K562 (cell line): ENCODE measurements around the gene TNRC6B. TPM values are rescaled to one million over a fixed set of nuclear protein-coding genes. Genes with fewer than 3 reads are reported as not detected.

Experiments used
- ATAC-seq: fragments of 200-7000 bp; cut with Tn5 transposase; 3 replicates; pipeline ENCODE4 v1.9.1; 2020; ENCODE audit warnings: moderate library complexity
- BruUV-seq: library from RNA; stranded (reverse); fragments of 400-500 nt; replicated peaks from 2 replicates; lab custom pipeline; 2021; lab: Mats Ljungman, UMichigan
- CTCF ChIA-PET: fragments of 300-600 bp; formaldehyde crosslinking; extraction: SDS; loops from one replicate; lab custom pipeline; 2021; ENCODE audit warnings: low intra/inter-chr PET ratio; lab: Yijun Ruan, JAX
- POLR2A ChIA-PET: fragments of 300-600, 350-650 bp; sonication (Branson Sonifier 250); formaldehyde crosslinking; extraction: SDS; loops from one replicate; lab custom pipeline; 2021; ENCODE audit warnings: antibody characterized with exemption, inconsistent platforms; lab: Yijun Ruan, JAX
- DNase-seq, 4 experiments: peaks; one replicate each; pipeline versions ENCODE4 v3.0.0 to v3.0.0-alpha.2; 2011 to 2018; ENCODE audit warnings: low spot score in 3 of 4, mixed read lengths in 3 of 4; ENCODE audit errors: extremely low read depth in 1 of 4
- FAIRE-seq: peaks from 2 replicates; lab custom pipeline; 2011; peaks lifted over from hg19 to GRCh38; lab: Jason Lieb, UNC
- H2AFZ ChIP-seq: 2 replicates; pipeline ENCODE4 v1.6.0; 2011; ENCODE audit warnings: low read depth, low read length, control low read depth, inconsistent platforms
- H3K27ac ChIP-seq: fragments of 200-600 bp; 3 replicates; pipeline ENCODE4 v1.8.0; 2011; ENCODE audit warnings: low read depth, mild to moderate bottlenecking, control low read depth, inconsistent platforms, low read length, moderate library complexity, mixed read lengths; ENCODE audit errors: extremely low read depth
- H3K27me3 ChIP-seq, 2 experiments: fragments of 300-600 bp in 1 of 2; 2 replicates in 1 of 2; 3 replicates in 1 of 2; pipeline versions ENCODE4 v1.6.0 to v1.8.0; 2011; ENCODE audit warnings: inconsistent platforms in 2 of 2, low read length in 2 of 2, mild to moderate bottlenecking in 1 of 2, mixed read lengths in 1 of 2, moderate library complexity in 1 of 2; ENCODE audit not compliant: control insufficient read depth in 2 of 2, insufficient read depth in 2 of 2
- H3K36me3 ChIP-seq: fragments of 300-600 bp; 3 replicates; pipeline ENCODE4 v1.8.0; 2011; ENCODE audit warnings: mild to moderate bottlenecking, low read length, inconsistent platforms; ENCODE audit not compliant: control insufficient read depth, insufficient read depth
- H3K4me1 ChIP-seq, 2 experiments: fragments of 200-600 bp in 1 of 2; replicated peaks in 1 of 2; 2 replicates in 1 of 2; 3 replicates in 1 of 2; pipeline versions ENCODE4 v1.5.1 to v1.8.0; 2011; ENCODE audit warnings: inconsistent platforms in 2 of 2, low read length in 2 of 2, mild to moderate bottlenecking in 1 of 2, mixed read lengths in 1 of 2, moderate library complexity in 1 of 2; ENCODE audit not compliant: control insufficient read depth in 2 of 2, insufficient read depth in 2 of 2
- H3K4me2 ChIP-seq: 2 replicates; pipeline ENCODE4 v1.6.1; 2011; ENCODE audit warnings: low read length, control low read depth, inconsistent platforms, mixed read lengths; ENCODE audit not compliant: insufficient read depth
- H3K4me3 ChIP-seq: fragments of 200-600 bp; sonication (generic), shearing (Covaris generic); 2 replicates; pipeline ENCODE4 v1.5.1; 2016; ENCODE audit warnings: control low read depth, inconsistent platforms
- H3K79me2 ChIP-seq: fragments of 200-600 bp; 3 replicates; pipeline ENCODE4 v1.8.0; 2011; ENCODE audit warnings: low read length, inconsistent platforms; ENCODE audit not compliant: control insufficient read depth, insufficient read depth
- H3K9ac ChIP-seq, 2 experiments: 2 replicates each; pipeline versions ENCODE4 v1.6.0 to v1.6.1; 2011; ENCODE audit warnings: low read depth in 2 of 2, low read length in 2 of 2, control low read depth in 1 of 2, inconsistent platforms in 1 of 2, mild to moderate bottlenecking in 1 of 2, mixed read lengths in 1 of 2; ENCODE audit not compliant: insufficient read depth in 1 of 2
- H3K9me1 ChIP-seq: one replicate; pipeline ENCODE4 v1.6.0; 2011; ENCODE audit warnings: inconsistent platforms, mild to moderate bottlenecking, low read length, moderate library complexity; ENCODE audit not compliant: control insufficient read depth, insufficient read depth
- H3K9me3 ChIP-seq: replicated peaks from 2 replicates; pipeline ENCODE4 v1.5.1; 2011; ENCODE audit warnings: low read depth, low read length, inconsistent platforms; ENCODE audit not compliant: control insufficient read depth, insufficient read depth
- H4K20me1 ChIP-seq: replicated peaks from 2 replicates; pipeline ENCODE4 v1.6.1; 2011; ENCODE audit warnings: low read length, inconsistent platforms, mixed read lengths; ENCODE audit not compliant: control insufficient read depth, insufficient read depth
- MIER1 ChIP-seq: fragments of 450-650 bp; IDR thresholded peaks from 2 replicates; pipeline ENCODE4 v1.6.1; 2016; ENCODE audit warnings: antibody characterized with exemption, mild to moderate bottlenecking, low read depth
- NEUROD1 ChIP-seq: fragments of 150-350 bp; IDR thresholded peaks from 2 replicates; pipeline ENCODE4 v1.6.1; 2014; ENCODE audit warnings: borderline replicate concordance, low read length, low read depth; ENCODE audit not compliant: partially characterized antibody
- ZBTB7A ChIP-seq: IDR thresholded peaks from 2 replicates; pipeline ENCODE4 v1.6.1; 2011; ENCODE audit warnings: low read depth, mild to moderate bottlenecking, low read length, moderate library complexity, borderline replicate concordance; ENCODE audit not compliant: control insufficient read depth
- ZNF239 ChIP-seq: fragments of 250-450 bp; sonication (Bioruptor Pico); IDR thresholded peaks from 2 replicates; pipeline ENCODE4 v1.4.0; 2020; ENCODE audit warnings: mild to moderate bottlenecking
- in situ Hi-C: fragments of 300-500 bp; cut with MboI; formaldehyde crosslinking; loops from 4 replicates; pipeline ENCODE4 v1.15.0; 2018; ENCODE audit warnings: inconsistent platforms, mixed read lengths
- intact Hi-C: fragments of 100-400 bp; cut with micrococcal nuclease; formaldehyde crosslinking; loops from 2 replicates; pipeline ENCODE4 v1.14.2; 2022
- polyA plus RNA-seq, 8 experiments: library from polyadenylated mRNA; depleted of rRNA in 4 of 8; stranded (reverse) in 5 of 8; unstranded in 3 of 8; fragments of >200 nt; fragmentation: Nextera tagmentation in 2 of 8; fragmentation: Illumina TruSeq in 1 of 8; extraction: Ambion mirVana in 2 of 8; extraction: Trizol in 1 of 8; gene quantifications; 2 replicates each; pipeline versions ENCODE4 v1.2.1 to v1.2.3, GENCODE V29; 2011 to 2014; ENCODE audit warnings: inconsistent platforms in 1 of 8, missing spikeins in 1 of 8
- total RNA-seq, 7 experiments: library from RNA; depleted of rRNA in 6 of 7; stranded (reverse); fragments of >200 nt in 6 of 7; fragmentation: Illumina TruSeq in 2 of 7; extraction: Trizol in 2 of 7; gene quantifications; 2 replicates each; pipeline versions ENCODE4 v1.2.1 to v1.2.3, GENCODE V29; 2011 to 2021; ENCODE audit warnings: low replicate concordance in 1 of 7
- TF ChIP-seq, protein P1 (sequence below), 2 experiments: fragments of 450-650 bp; IDR thresholded peaks; 2 replicates each; pipeline ENCODE4 v1.6.1; 2016; ENCODE audit warnings: mild to moderate bottlenecking in 2 of 2, borderline replicate concordance in 1 of 2, low read depth in 1 of 2, moderate library complexity in 1 of 2

TNRC6B gene
- total and polyA plus RNA-seq, 9 of the 15 experiments (the other 6 are each of a cell fraction or from before 2014, with no cell fraction given) = 0.96 to 18.8 (median 10.8) TPM

- Histone ChIP-seq H3K4me1 (peaks cover 0 to 2% of the 10 kb centered on the region in 2 experiments; a peak in 1 of 5 replicates), H3K9me3 (no peaks in the 10 kb centered on the region), H3K9me1 (no peaks in the 10 kb centered on the region), H3K9ac (no peak overlapping the region), H3K4me2 (no peak overlapping the region), H2AFZ (no peak overlapping the region), H3K79me2 (peaks cover 45% of the 10 kb centered on the region), H3K4me3 (no peak overlapping the region), H4K20me1 (0 out of 2 replicates have a peak, but pooled peaks cover 3% of the 10 kb centered on the region), H3K36me3 (peaks cover 15% of the 10 kb centered on the region), H3K27ac (no peak overlapping the region), H3K27me3 (no peaks in the 10 kb centered on the region)
- TF ChIP-seq ZBTB7A (no peak), ZNF239 (CRISPR knock-in tag) (no peak), NEUROD1 (no peak), MIER1 (no peak)
- TF ChIP-seq, protein P1, sequence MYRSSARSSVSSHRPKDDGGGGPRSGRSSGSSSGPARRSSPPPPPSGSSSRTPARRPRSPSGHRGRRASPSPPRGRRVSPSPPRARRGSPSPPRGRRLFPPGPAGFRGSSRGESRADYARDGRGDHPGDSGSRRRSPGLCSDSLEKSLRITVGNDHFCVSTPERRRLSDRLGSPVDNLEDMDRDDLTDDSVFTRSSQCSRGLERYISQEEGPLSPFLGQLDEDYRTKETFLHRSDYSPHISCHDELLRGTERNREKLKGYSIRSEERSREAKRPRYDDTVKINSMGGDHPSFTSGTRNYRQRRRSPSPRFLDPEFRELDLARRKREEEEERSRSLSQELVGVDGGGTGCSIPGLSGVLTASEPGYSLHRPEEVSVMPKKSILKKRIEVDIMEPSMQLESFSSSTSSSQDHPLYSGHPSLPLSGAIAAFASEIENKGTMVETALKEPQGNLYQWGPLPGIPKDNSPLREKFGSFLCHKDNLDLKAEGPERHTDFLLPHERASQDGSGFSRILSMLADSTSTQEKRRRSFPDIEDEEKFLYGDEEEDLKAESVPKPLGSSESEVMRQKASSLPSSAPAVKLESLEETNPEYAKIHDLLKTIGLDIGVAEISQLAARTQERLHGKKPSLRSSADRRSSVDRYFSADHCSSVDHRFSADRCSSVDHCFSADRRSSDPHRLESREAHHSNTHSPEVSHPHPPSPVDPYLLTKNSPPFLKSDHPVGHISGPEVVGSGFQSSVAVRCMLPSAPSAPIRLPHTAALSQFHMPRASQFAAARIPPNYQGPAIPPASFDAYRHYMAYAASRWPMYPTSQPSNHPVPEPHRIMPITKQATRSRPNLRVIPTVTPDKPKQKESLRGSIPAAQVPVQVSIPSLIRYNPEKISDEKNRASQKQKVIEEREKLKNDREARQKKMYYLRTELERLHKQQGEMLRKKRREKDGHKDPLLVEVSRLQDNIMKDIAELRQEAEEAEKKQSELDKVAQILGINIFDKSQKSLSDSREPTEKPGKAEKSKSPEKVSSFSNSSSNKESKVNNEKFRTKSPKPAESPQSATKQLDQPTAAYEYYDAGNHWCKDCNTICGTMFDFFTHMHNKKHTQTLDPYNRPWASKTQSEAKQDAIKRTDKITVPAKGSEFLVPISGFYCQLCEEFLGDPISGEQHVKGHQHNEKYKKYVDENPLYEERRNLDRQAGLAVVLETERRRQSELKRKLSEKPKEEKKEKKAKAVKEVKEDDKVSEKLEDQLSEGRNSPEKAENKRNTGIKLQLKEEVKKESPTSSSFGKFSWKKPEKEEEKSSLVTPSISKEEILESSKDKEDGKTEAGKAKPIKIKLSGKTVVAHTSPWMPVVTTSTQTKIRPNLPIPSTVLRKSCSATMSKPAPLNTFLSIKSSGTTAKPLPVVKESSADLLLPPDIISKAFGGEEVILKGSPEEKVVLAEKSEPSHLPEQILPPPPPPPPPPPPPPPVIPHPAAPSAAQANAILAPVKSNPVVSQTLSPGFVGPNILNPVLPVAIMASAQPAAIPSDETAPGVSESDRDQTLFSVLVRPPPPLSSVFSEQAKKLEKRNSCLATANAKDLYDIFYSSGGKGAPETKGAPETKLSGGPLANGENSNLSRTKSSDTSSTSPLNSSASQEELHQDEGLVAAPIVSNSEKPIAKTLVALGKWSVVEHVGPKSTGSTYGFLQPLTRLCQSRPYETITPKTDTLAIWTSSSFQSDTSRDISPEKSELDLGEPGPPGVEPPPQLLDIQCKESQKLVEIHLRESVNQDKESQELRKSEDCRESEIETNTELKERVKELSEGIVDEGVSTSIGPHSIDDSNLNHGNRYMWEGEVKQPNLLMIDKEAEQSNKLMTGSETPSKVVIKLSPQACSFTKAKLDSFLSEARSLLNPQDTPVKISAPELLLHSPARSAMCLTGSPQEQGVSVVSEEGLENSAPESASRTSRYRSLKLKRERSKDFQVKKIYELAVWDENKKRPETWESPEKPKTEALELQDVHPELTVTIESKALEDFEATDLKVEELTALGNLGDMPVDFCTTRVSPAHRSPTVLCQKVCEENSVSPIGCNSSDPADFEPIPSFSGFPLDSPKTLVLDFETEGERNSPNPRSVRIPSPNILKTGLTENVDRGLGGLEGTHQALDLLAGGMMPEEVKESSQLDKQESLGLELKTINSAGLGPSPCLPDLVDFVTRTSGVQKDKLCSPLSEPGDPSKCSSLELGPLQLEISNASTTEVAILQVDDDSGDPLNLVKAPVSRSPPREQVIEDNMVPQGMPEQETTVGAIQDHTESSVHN (IDR thresholded peaks at IDR 0.05; ENCODE audit: borderline replicate concordance in 1 of 2, low read depth in 1 of 2) = no peak
- DNase-seq = peak in 1 of 4 experiments; percentile 18
- intact Hi-C loops (no loop called here), in situ Hi-C loops (no loop called here)
- BruUV-seq = no TSS peak
- CTCF ChIA-PET = no interaction called here
- no peak for FAIRE-seq
- peak; percentile 48; the same call in 1 of the 3 replicates for ATAC-seq
- POLR2A ChIA-PET = interaction anchor here (0.6 kb wide), 1 partner anchor 510 kb away, joined by 3 read pairs; no protein-coding TSS in a partner anchor
These were observed 48.9 kb downstream of the TNRC6B start for GRCh38 chr22:40226620-40227019.
